HG03469 (cell line): ENCODE measurements around the gene FAM177B.

Source experiments
- ATAC-seq: cut with Tn5 transposase; IDR thresholded peaks from one replicate; pipeline ENCODE4 v1.9.1; 2021; ENCODE audit warnings: mild to moderate bottlenecking, moderate library complexity, moderate number of reproducible peaks; ENCODE audit not compliant: unreplicated experiment

The FAM177B gene

DNA sequence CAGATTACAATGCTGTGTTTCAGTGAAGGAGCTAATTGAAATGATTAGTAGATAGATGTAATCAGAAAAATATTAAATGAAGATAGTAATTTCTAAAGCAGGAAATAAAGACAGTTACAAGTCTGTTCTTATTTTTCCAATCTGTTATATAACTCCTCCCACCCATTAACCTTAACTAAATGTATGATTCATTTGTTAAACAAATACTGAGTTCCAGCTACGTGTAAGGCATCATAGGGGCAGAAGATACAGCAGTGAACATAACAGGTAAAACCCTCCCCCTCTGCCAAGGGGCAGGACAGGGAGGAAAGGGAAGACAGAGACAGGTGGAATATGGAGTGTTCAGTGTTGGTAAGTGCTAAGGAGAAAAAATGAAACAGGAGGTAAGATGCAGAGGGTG is at the start of gene FAM177B:
FAM177B (plus strand) TSS at position 231 of the 400 bp plus-strand sequence. CDS start 9,344 bp downstream, outside the sequence.
- ATAC-seq: no peak

DNA sequence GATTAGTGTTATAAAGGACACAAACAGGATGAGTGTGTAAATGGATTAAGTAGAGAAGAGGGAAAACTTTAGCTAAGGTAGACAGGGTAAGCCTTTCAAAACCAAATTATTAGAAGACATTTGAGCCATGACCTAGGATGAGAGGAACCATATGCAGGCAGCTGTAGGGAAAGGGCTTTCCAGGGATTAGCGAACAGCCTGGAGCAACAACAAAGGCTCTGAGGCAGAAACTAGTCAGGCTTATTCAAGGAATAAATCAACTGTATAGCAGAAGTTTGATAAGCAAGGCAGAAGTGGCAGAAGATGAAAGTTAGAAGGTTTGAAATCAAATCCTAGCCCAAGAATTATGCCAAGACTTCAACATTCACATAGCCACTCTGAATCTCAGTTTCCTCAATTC is 46.0 kb upstream of the FAM177B start:
- ATAC-seq: no peak

- no peak for ATAC-seq
Observed at GRCh38 chr1:222694927-222695326, 42.1 kb upstream of the FAM177B start.

GRCh38 chr1:222696741-222697140 is 40.3 kb upstream of the FAM177B start:
- no peak for ATAC-seq

DNA sequence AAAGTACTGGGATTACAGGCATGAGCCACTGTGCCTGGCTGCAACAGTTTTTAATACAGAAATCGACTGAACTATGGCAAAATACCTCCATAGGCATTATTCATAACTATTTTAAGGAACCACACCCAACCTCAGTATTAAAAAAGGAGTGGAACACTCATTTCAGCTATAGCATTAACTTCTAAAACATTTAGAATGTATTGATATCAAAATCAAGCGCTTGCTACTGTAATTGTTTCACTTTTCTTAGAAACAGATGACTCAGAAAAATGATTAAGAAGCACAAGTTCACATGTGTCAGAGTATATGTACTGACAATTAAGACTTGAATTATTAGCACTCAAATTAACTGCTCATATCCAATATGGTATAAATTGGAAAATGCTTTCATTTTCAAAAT is 39.8 kb upstream of the FAM177B start:
- ATAC-seq: no peak

DNA sequence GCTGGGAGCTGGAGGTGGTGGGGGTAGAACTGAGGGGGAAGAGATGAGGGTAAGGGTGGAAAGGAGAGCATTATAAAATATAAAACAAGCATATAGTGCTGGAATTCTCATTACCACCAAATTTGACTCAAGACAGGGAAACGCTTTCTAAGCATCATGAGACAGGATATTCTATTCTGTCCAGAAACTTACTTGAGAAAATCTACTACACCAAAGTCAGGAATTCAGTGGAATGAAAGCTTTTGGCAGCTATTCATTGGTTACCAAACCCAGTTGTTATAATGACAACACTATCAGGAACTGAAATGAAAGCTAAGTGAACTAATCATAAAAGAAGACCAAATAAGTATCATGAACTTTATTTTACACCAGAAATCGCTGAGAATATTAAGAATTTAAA is 39.2 kb upstream of the FAM177B start:
- ATAC-seq: no peak

- ATAC-seq: no peak
Observed at GRCh38 chr1:222702210-222702609, 34.8 kb upstream of the FAM177B start.

GRCh38 chr1:222704260-222704659 is 32.7 kb upstream of the FAM177B start:
- no peak for ATAC-seq

DNA sequence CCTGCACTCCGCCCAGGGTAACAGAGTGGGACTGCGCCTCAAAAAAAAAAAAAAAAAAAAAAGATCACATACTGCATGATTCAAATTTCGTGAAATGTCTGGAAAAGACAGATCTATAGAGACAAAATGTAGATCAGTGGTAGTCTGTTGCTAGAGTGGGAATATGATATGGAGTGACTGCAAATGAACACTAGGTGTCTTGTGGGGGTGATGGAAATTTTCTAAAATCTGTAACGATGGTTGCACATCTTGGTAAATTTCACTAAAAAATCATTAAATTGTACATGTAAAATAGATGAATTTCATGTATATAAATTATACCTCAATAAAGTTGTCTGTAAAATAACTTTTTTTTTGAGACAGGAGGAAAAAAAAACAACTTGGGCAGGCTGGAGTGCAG is 30.2 kb upstream of the FAM177B start:
- ATAC-seq: no peak

DNA sequence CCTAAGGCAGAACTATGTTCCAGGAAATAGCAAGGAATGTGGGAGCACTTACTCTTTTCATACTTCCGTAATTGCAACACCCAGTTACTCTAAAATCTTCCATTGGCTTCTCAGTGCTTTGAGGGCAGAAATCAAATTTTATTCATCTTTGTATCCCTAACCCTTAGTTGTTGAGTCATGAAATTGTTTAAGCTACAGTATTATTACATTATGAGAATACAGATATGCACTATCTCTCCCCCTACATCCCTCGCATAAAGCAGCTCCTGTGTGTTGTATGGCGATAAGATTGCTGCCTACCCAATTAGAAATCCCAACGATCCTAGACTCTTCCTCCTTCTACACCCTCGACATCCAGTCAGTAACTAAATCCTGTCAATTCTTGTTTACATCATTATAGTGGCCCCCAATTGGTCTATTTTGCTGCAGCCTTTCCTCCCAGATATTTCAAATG is 27.3 kb upstream of the FAM177B start:
- no peak for ATAC-seq

DNA sequence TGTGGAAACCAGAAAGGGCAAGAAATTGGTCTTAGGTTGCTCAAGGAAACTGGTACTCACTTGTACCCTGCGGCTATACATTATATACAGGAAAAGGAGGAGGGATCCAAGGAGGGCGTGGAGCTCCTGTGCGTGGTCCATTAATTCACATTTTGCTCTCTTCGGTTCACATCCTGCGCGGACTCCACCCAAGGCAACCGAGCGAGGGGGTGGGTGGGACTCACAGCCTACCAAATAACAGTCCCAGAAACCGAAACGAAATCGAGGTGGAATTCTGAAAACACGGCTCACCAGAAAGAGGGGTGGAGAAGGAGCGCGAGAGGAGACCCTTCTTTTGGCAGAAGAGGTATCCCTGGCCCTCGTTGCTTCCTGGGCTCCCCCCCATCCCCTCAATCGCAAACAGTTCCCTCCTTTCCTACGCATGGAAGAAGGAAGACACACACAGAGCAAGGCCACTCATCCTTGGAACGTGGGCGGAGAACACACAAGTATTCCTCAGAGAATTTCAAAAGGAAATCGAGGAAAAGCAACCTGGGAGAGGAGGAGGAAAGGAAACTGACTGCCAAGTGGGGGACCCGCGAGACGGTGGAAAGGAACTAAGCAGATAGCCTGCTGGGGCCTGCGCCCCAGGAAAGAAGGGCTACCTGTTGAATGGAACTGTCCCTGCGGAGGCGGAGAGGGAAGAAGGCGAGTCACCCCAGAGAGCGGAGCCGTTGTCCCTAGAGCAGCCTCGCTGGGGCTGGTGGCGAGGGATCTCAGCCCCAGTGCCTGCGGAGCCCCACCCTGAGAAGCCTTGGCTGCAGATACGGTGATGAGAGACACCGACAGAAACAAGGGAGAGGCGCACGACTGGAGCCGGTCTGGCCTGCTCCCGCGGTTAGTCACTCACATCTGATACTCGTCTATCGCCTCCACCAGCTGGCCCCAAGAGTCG is 25.4 kb upstream of the FAM177B start:
- peak; percentile 21 for ATAC-seq

DNA sequence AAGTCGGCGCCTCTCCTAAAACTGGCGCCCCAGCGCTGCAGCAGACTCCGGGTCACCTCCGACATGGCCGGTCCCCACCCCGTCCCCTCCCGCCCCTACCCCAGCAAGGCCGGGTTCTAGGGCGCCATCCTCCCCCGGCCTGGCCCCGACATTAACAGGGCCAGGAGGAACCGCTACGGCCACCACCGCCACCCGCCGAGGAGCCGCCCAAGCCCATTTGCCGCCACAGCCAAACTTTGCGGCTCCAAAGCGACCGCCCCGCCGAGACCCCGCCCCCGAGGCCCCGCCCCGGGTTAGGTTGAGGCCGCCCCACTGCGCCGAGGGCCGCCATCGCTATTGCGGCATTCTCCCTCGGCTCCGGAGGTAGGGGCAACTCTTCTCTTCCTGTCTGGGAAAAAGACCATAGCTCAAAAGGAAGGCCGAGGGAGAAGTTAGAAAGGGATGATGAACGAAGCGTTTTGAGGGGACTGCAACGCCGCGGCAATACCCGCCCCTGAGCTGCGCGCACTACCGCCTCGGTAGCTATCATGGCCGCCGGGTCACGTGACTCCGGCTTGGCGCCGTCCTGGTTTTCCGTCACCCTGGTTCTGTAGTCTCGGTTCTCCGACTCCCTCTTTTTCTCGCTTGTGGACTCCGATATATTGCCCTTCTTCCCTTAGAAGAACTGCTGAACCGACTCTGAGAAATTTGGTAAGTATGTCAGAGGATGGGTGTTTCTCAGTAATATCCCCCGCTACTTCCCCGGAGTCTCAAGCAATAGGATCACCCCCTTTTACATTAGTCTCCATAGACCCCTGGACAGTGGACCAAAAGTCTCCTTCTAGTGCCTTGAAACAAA is 24.5 kb upstream of the FAM177B start, which contains the start of the genes AIDA and BROX:
AIDA (minus strand) TSS at position 239 of the 838 bp plus-strand sequence; CDS start at position 65, 174 bp downstream.
BROX (plus strand) TSS at position 312 of the 838 bp plus-strand sequence. CDS start 3,136 bp downstream, outside the sequence.
- ATAC-seq: peak; percentile 47

- peak; percentile 53 for ATAC-seq
Observed at GRCh38 chr1:222713091-222713961, 23.7 kb upstream of the FAM177B start.

GRCh38 chr1:222716393-222716792 is 20.6 kb upstream of the FAM177B start:
- no peak for ATAC-seq

- no peak for ATAC-seq
Observed at GRCh38 chr1:222728746-222729145, 8.3 kb upstream of the FAM177B start.

GRCh38 chr1:222730866-222731265 is 6.1 kb upstream of the FAM177B start:
- no peak for ATAC-seq

DNA sequence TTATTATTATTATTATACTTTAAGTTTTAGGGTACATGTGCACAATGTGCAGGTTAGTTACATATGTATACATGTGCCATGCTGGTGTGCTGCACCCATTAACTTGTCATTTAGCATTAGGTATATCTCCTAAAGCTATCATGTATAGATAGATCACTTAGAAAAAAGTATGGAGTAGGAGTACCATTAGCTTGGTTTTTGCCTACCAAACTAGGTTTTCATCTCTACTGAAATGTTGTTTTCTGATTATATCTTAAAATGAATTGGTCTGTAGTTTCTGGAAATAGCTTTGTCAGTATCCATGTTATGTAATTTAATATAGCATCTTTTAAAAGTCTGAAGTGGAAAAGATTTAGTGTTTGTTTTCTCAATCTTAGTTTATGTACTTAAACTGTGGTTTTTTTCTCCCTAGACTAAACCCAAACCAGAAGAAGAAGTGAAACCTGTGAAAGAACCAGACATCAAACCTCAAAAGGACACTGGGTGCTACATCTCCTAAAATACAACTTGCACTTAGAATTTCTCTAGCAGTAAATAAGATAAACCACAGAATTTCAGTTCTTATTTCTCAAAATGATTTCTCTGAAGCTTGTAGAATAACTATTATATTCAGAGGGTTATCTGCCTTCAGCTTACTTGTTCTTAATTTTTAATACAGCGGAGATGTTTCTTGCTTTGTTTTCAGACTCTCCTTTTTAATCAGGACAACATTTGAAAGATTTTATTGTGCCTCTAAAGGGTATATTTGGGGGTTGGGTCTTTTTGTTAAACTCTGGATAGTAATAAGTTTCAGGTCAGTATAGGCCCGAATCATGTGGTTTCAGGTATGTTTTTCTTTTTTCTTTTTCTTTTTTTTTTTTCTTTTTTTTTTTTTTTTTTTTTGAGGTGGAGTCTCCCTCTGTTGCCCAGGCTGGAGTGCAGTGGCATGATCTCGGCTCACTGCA is 4.5 kb upstream of the FAM177B start:
- ATAC-seq: peak; percentile 94

- ATAC-seq: no peak
Observed at GRCh38 chr1:222734740-222735139, 2.3 kb upstream of the FAM177B start.

DNA sequence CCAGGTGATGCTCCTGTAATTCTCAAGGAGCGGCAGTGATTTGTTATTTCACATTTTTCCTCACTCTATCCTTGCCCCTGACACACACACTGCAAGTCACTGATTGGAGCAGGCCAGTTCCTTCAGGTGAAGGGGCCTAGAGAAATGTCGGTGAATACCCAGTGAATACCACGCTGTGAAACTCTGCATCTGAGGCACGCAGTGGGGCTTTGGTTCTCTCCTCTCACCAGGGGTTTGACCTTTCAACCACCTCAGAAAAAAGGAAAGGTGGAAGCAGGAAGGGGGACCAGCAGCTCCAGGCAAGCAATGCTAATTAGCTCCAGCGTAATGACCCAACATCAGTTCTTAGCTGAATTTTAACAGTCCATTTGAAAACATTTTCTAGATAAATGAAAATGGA is 532 bp upstream of the FAM177B start:
- ATAC-seq: no peak
